Measurements from ENCODE around the gene C2orf78. TPM values are rescaled to one million over a fixed set of nuclear protein-coding genes. Genes with fewer than 3 reads are reported as not detected.
A peak's percentile ranks its signal among the peaks of the same experiment; 100 is the strongest.

Gene C2orf78
- total and polyA plus RNA-seq, 4 donors, result not detected

DNA sequence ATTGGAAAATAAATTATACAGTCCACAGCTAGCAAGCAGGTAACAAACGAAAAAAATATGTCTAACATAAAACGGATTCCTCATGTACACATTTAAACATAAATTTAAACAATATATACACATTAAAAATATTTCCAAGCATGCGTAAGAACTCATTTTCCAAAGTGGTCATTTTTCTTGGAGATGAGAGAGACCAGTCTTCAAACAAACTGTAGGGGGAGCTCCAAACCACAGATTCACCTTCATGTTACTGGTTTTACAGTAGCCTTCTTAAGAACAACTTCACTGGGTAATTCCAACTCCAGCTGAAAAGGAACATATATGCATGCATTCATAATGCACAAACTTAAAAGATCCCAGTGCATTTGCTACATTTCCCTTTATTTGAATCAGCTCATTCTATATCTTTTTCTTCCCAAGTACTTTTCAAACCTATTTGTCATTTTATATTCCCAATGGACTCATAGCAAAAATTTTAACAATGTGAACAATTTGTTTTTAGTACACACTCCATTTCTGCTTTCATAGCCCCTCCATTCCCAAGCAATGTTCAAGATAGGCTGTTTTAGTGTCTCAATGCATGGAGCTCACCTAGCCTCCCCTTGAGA, 40.0 kb downstream of the C2orf78 start:
- Histone ChIP-seq H3K27ac (ENCODE audit: low read depth in 1 of 2, low read length in 1 of 2) (no peak overlapping the region), H3K27me3 (ENCODE audit: control insufficient read depth in 3 of 3, insufficient read depth in 3 of 3, low read length in 2 of 3) (peaks cover 0 to 7% (median under 1%) of the 10 kb centered on the region in 3 donors), H3K4me3 (no peak overlapping the region), H3K36me3 (ENCODE audit: control insufficient read depth in 4 of 4, insufficient read depth in 4 of 4, low read length in 4 of 4) (peaks cover 0 to under 1% (median 0%) of the 10 kb centered on the region in 4 donors), H3K9me3 (ENCODE audit: control insufficient read depth in 4 of 4, insufficient read depth in 3 of 4, low read length in 3 of 4) (no peaks in the 10 kb centered on the region), H3K4me1 (ENCODE audit: control insufficient read depth in 5 of 5, insufficient read depth in 5 of 5, low read length in 5 of 5) (peaks cover 0 to 3% (median 0%) of the 10 kb centered on the region in 5 donors), H3K9ac (ENCODE audit: insufficient read depth in 1 of 2, low read length in 2 of 2) (no peak overlapping the region)
- DNase-seq (peak; percentile 30 to 93 (median 80)), ATAC-seq (ENCODE audit: insufficient read depth, low FRiP score) (no peak)
- 10 to 11% methylated on average over 3 of the region's 3 CpGs for WGBS, 2 donors
- TF ChIP-seq CTCF (IDR thresholded peaks at IDR 0.05; ENCODE audit: control extremely low read depth, extremely low read depth), result peak; percentile 71

DNA sequence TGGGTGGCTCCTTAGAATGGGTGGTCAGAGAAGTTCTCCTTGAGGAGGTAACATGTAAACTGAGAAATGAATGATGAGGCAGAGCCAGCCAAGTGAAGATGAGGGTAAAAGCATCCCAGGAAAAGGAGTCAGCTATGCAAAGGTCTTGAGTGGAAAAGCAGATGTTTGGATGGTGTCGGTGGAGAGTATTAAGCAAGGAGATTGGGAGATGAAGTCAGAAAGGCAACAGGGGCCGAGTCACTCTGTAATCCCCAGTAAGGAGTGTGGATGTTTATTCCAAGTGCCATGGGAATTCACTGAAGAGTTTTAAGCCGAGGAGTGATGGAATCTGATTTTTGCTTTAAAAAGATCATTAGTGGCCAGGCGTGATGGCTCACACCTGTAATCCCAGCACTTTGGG, 41.4 kb downstream of the C2orf78 start:
- 79 to 90% methylated on average over 4 of the region's 4 CpGs for WGBS, 2 donors
- no peaks in the 10 kb centered on the region for H3K9me3 ChIP-seq (ENCODE audit: control insufficient read depth in 4 of 4, insufficient read depth in 3 of 4, low read length in 3 of 4)
- ATAC-seq (ENCODE audit: insufficient read depth, low FRiP score) (no peak), DNase-seq (no peak)
- no peak for TF ChIP-seq CTCF (IDR thresholded peaks at IDR 0.05; ENCODE audit: control extremely low read depth, extremely low read depth)
- H3K36me3 ChIP-seq (ENCODE audit: control insufficient read depth in 4 of 4, insufficient read depth in 4 of 4, low read length in 4 of 4), result peaks cover 0 to 4% (median 0%) of the 10 kb centered on the region in 4 donors
- no peak overlapping the region for H3K27ac ChIP-seq (ENCODE audit: low read depth in 1 of 2, low read length in 1 of 2)
- no peak overlapping the region for H3K4me3 ChIP-seq
- peaks cover 0 to 7% (median 0%) of the 10 kb centered on the region in 3 donors for H3K27me3 ChIP-seq (ENCODE audit: control insufficient read depth in 3 of 3, insufficient read depth in 3 of 3, low read length in 2 of 3)
- no peak overlapping the region for H3K9ac ChIP-seq (ENCODE audit: insufficient read depth in 1 of 2, low read length in 2 of 2)
- H3K4me1 ChIP-seq (ENCODE audit: control insufficient read depth in 5 of 5, insufficient read depth in 5 of 5, low read length in 5 of 5), result peaks cover 0 to 11% (median 4%) of the 10 kb centered on the region in 5 donors

- DNase-seq, result no peak
- no peaks in the 10 kb centered on the region for H3K9me3 ChIP-seq (ENCODE audit: control insufficient read depth in 4 of 4, insufficient read depth in 3 of 4, low read length in 3 of 4)
- H3K4me3 ChIP-seq, result no peak overlapping the region
- H3K9ac ChIP-seq (ENCODE audit: insufficient read depth in 1 of 2, low read length in 2 of 2), result no peak overlapping the region
- H3K27me3 ChIP-seq (ENCODE audit: control insufficient read depth in 3 of 3, insufficient read depth in 3 of 3, low read length in 2 of 3), result no peaks in the 10 kb centered on the region
- peaks cover 0 to 4% (median 0%) of the 10 kb centered on the region in 4 donors for H3K36me3 ChIP-seq (ENCODE audit: control insufficient read depth in 4 of 4, insufficient read depth in 4 of 4, low read length in 4 of 4)
- no peak for TF ChIP-seq CTCF (IDR thresholded peaks at IDR 0.05; ENCODE audit: control extremely low read depth, extremely low read depth)
- peaks cover 0 to 11% (median 4%) of the 10 kb centered on the region in 5 donors for H3K4me1 ChIP-seq (ENCODE audit: control insufficient read depth in 5 of 5, insufficient read depth in 5 of 5, low read length in 5 of 5)
- WGBS, 2 donors, result 34 to 51% methylated on average over 2 of the region's 2 CpGs
- H3K27ac ChIP-seq (ENCODE audit: low read depth in 1 of 2, low read length in 1 of 2), result no peak overlapping the region
- no peak for ATAC-seq (ENCODE audit: insufficient read depth, low FRiP score)
These were observed 43.0 kb downstream of the C2orf78 start for GRCh38 chr2:73827018-73827417.
